ENCODE data around the gene NDEL1.

DNA sequence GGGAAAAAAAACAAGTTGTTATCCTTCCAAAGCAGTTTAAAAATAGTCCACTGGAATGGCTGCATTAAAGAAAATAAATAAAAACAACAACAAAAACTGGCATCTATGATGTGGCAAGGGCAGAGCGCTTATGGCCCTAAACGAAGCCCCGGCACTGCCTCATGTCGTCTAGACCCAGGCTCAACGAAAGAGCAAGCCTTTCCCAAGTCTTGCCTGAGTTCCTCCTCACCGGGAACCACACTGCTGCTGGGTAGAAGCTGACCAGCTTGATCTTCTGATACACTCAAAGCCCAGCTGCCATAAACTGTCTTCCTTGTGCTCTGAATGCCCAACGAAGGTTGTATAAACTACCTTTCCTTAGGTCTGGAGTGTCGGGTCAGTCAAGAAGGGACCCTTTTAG, 37.0 kb downstream of the NDEL1 start:
- TF ChIP-seq POLR2A (IDR thresholded peaks at IDR 0.05): no peak
- TF ChIP-seq, protein P1, sequence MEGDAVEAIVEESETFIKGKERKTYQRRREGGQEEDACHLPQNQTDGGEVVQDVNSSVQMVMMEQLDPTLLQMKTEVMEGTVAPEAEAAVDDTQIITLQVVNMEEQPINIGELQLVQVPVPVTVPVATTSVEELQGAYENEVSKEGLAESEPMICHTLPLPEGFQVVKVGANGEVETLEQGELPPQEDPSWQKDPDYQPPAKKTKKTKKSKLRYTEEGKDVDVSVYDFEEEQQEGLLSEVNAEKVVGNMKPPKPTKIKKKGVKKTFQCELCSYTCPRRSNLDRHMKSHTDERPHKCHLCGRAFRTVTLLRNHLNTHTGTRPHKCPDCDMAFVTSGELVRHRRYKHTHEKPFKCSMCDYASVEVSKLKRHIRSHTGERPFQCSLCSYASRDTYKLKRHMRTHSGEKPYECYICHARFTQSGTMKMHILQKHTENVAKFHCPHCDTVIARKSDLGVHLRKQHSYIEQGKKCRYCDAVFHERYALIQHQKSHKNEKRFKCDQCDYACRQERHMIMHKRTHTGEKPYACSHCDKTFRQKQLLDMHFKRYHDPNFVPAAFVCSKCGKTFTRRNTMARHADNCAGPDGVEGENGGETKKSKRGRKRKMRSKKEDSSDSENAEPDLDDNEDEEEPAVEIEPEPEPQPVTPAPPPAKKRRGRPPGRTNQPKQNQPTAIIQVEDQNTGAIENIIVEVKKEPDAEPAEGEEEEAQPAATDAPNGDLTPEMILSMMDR (IDR thresholded peaks at IDR 0.05): no peak

Data from right lobe of liver (tissue), 4 donors.